SIG-M5 treated with dmso at 0.1 percent for 504 hours (cell line): ENCODE data around the gene ANKRD13D.

Experiments
- DNase-seq: peaks from one replicate; lab custom pipeline; 2025; ENCODE audit not compliant: unreplicated experiment; lab: John Stamatoyannopoulos, UW

Gene ANKRD13D

GRCh38 chr11:67302571-67303131 is 13.5 kb downstream of the ANKRD13D start:
- peak; percentile 50 for DNase-seq

DNA sequence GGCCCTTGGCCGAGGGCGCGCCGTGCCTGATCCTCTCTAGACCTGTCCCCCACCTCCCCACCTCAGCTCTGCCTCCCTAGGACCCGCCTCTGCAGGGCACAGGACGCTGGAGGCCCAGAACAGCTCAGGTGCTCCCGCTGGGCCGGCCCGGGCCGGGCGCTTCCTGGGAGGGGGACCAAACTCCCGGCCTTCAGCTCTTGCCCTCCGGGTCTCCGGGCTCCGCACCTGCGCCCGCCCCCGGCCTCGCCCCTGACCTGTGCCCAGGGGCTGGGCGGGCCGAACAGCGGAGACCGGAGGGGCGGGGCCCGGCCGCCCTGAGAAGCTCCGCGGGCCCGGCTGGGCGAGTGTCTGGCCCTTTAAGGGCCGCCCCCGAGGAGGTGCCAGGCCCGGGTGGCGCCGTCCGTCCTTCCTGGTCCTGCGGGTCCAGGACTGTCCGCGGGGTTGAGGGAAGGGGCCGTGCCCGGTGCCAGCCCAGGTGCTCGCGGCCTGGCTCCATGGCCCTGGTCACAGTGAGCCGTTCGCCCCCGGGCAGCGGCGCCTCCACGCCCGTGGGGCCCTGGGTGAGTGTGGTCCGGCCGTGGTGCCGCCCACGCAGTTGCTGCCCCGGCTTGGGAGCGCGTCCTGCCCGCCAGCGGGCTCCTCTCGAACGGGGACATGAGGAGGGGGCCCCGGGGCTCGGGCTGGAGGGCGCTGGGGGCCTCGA is 14.2 kb downstream of the ANKRD13D start, which contains the start of gene SSH3:
TSS of gene SSH3 (plus strand) at position 399 of the 703 bp plus-strand sequence. CDS start at position 495, 96 bp downstream.
- peak; percentile 32 for DNase-seq

GRCh38 chr11:67303835-67304411 is 14.8 kb downstream of the ANKRD13D start:
- no peak for DNase-seq

- no peak for DNase-seq
These were observed 15.5 kb downstream of the ANKRD13D start for GRCh38 chr11:67304511-67305113.

DNA sequence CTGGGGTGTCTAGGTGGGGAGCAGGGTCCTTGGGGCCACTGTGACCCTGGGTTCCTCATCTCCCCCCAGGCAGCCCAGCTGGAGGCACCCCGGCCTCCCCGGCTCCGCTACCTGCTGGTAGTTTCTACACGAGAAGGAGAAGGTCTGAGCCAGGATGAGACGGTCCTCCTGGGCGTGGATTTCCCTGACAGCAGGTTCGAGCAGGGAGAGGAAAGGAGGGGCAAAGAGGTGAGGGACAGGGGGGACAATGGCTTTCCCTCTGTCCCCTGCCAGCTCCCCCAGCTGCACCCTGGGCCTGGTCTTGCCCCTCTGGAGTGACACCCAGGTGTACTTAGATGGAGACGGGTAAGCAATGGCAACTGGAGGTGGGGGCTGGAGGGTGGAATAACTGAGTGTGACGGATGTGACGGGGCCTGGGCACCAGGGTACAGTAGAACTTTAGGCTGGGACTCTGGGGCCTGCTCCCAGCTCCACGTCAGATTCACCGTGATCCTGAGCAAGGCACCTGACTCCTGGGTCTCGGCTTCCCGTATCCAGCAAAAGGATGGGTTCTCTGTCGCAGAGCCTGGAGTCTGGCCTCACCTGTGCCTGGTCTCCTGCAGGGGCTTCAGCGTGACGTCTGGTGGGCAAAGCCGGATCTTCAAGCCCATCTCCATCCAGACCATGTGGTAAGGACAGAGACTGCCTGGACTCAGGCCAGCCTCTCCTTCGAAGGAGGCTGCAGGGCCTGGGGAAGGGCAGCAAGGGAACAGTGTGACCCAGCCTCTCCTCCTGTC is 17.9 kb downstream of the ANKRD13D start:
- DNase-seq, result no peak

- no peak for DNase-seq
These were observed 18.5 kb downstream of the ANKRD13D start for GRCh38 chr11:67307545-67308001.

GRCh38 chr11:67308031-67308866 is 19.1 kb downstream of the ANKRD13D start:
- DNase-seq, result no peak

DNA sequence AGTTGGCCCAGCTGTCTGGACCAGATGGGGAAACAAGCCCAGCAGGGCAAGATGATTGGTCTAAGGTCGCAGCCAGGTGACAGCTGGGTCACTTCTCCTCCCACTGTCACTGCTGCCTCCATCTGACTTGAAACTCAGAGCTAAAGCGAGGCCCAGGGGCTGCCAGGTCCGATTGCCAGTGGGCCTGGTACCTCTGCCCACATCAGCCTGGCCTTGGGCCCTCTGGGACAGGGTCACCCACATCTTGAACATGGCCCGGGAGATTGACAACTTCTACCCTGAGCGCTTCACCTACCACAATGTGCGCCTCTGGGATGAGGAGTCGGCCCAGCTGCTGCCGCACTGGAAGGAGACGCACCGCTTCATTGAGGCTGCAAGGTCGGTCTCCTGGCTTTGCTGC is 20.1 kb downstream of the ANKRD13D start:
- no peak for DNase-seq

GRCh38 chr11:67309661-67310061 is 20.6 kb downstream of the ANKRD13D start:
- DNase-seq, result no peak

DNA sequence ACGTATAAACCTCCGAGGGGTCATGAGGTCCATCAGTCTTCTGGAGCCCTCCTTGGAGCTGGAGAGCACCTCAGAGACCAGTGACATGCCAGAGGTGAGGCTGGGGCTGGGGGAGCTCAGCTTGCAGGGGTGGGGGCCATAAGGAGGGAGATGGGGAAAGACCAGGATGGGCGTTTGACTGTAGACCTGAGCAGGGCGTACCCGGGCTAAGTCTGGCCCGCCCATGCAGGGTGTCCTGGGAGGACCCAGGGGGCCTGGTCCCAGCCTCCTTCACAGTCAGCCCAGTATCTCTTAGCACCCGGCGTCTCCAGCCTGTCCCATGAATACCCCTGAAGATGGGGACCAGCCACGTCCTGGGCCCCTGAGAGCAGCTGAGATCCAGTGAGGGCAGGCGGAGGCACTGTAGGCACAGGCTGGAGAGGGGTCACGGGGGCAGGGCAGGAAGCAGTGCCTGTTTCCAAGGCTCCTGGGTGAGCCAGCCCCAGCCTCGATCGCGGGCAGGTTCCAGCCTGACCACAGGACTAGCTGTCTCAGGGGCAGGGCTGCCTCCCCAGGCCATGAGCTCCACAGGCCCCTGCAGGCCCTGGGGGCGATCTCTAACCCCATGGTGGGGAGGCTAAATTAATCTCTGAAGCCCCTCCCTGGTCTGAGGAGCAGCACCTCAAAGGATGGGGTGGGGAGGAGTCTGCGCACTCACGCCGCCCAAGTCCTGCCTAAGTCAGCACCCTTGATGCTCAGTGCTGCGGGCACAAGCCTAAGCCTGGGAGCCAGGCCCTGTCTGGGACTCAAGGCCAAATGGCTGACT is 21.3 kb downstream of the ANKRD13D start:
- DNase-seq, result no peak

DNA sequence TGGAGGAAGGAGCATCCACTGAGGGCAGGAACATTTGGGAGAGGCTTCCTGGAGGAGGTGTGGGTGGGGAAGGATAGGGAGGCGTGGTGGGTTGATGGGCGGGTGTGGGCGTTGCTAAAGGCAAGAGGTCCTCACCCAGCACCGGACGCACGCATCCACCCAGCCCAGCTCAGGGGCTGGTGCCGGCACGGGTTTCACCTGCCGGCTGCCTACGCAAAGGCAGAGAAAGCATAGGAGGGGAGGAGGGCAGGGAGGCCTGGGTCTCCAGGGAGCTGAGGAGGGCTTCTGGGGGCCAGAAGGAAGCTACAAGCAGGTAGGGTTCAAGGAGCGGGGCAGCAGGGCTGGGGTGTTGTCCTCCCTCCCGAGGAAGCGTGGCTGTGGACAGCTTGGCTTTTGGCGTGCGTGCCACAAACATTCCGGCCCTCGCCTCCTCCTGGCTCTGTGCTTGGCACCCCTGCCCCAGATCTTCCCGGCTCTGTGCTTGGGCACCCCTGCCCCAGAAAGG is 22.0 kb downstream of the ANKRD13D start:
- no peak for DNase-seq

DNA sequence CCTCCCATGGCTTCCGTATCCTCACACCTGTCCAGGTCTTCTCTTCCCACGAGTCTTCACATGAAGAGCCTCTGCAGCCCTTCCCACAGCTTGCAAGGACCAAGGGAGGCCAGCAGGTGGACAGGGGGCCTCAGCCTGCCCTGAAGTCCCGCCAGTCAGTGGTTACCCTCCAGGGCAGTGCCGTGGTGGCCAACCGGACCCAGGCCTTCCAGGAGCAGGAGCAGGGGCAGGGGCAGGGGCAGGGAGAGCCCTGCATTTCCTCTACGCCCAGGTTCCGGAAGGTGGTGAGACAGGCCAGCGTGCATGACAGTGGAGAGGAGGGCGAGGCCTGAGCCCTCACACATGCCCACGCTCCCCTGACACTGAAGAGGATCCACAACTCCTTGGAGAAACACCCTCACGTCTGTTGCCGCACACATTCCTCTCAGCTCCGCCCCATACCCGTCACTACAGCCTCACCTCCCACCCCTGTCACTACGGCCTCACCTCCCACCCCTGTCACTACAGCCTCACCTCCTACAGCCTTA is 22.5 kb downstream of the ANKRD13D start:
- DNase-seq, result no peak

DNA sequence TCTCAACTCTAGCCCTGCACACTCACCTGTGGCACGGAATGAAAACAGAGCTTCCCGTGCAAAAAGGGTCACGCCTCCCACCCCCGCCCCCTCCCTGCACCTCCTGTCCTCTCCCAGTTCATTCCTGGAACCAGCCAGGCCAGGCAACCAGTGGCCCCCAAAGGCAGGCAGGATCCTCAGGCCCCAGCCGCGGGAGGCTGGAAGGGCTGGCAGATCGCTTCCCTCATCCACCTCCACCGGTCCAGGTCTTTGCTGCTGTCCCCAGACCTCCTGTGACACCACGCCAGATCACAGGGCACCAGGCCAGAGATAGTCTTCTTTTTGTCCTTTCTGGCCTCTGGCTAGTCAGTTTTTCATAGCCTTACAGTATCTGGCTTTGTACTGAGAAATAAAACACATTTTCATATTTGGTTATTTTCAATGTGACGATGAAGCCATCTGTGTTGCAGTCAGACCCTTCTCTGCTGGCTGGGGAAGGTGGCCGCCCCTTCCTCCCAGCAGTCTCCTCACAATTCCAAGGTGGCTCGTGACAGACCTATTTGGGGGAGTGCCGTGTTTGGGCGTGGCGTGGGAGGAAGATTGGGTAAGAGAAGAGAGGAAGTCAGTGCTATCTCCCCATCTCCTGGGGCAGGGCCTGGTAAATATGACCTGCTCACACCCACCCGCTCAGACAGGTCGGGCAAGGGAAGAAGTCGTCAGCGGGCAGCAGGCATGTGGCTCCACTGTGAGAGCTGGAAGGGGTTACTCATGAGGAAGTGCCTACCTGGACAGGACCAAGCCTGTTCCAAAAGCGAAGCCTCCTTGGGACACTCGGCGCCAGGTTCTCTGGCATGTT is 23.3 kb downstream of the ANKRD13D start:
- peak; percentile 76 for DNase-seq

DNA sequence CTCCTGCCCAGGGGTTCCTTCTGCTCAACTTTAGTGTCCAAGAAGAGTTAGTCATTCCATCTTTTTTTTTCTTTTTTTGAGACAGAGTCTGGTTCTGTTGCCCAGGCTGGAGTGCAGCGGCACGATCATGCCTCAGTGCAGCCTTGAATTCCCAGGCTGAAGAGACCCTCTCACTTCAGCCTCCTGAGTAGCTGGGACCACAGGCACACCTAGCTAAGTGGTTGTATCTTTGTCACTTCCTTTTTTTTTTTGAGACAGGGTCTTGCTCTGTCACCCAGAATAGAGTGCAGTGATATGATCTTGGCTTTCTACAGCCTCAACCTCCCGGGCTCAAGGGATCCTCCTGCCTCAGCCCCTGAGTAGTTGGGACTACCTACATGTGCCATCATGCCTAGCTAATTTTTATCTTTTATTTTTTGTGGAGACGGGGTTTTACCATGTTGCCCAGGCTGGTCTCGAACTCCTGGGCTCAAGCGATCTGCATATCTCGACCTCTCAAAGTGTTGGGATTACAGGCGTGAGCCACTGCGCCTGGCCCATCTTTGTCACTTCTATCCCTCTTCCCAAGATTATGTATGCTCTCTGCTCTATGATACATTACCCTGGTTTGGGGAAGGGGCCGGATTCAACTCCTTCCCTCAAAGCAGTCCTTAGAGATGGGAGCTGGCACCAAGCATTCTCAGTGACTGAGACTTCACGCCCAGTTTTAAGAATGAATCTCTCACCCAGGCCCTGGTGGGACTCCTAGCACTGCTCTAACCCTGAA is 24.2 kb downstream of the ANKRD13D start:
- DNase-seq, result no peak

- DNase-seq, result no peak
These were observed 25.1 kb downstream of the ANKRD13D start for GRCh38 chr11:67314218-67314617.

DNA sequence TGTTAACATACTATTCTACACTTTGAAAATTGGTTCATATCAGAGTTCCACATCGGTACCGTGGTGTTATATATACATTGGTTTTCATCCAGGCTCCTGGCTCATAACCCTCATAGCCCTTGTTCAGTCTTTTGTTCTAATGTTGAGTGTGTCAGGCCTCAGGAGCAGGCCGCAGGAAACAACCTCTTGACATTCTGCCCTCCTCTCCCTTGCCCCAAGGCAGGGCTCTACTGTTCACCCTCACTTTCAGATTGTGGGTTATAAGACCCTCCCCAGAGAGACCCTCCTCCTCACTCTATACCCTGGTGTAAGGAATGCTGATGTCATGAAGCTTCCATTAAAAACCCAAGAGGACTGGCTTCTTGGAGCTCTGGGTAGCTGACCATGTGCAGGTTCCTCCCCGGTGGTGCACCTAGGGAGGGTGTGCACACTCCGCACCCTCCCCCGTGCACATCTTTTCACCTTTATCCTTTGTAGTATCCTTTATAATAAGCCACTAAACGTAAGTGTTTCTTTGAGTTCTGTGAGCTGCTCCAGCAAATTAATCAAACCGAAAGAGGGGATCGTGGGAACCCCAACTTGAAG is 26.3 kb downstream of the ANKRD13D start:
- no peak for DNase-seq

DNA sequence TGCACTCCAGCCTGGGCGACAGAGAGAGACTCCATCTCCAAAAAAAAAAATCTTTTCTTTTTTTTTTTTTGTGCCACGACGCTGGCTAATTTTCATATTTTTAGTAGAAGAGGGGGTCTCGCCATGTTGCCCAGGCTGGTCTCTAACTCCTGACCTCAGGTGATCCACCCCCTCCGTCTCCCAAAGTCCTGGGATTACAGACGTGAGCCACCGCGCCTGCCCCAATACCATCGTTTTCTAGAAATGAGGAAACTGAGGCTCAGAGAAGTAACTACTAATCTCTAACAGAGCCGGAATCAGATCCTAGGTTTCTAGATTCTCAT is 27.7 kb downstream of the ANKRD13D start:
- DNase-seq, result no peak
